Neural cell (in vitro differentiated cells): ENCODE data around the gene SPECC1. TPM values are rescaled to one million over a fixed set of nuclear protein-coding genes. Genes with fewer than 3 reads are reported as not detected.

Source experiments
- H2AFZ ChIP-seq: fragments of 200-600, 300-800 bp; sonication (generic), shearing (Covaris generic); 2 replicates; pipeline ENCODE4 v1.6.0; 2014; ENCODE audit warnings: low read depth, mild to moderate bottlenecking, antibody characterized with exemption, low read length, moderate library complexity
- H3F3A ChIP-seq: fragments of 200-600 bp; shearing (Covaris generic); 2 replicates; pipeline ENCODE4 v1.6.1; 2016; ENCODE audit warnings: mild to moderate bottlenecking, moderate library complexity, mixed read lengths, antibody characterized with exemption, low read length; ENCODE audit not compliant: insufficient read depth, poor library complexity, severe bottlenecking
- H3K27ac ChIP-seq: fragments of 200-600, 300-800 bp; sonication (generic), shearing (Covaris generic); 2 replicates; pipeline ENCODE4 v1.5.1; 2014; ENCODE audit warnings: mild to moderate bottlenecking, low read length, moderate library complexity
- H3K27me3 ChIP-seq: fragments of 300-800, 200-600 bp; sonication (generic), shearing (Covaris generic); 2 replicates; pipeline ENCODE4 v1.6.0; 2014; ENCODE audit warnings: mild to moderate bottlenecking, low read depth, low read length, moderate library complexity; ENCODE audit not compliant: insufficient read depth
- H3K36me3 ChIP-seq: fragments of 300-800, 200-600 bp; sonication (generic), shearing (Covaris generic); 2 replicates; pipeline ENCODE4 v1.5.1; 2014; ENCODE audit warnings: mild to moderate bottlenecking, antibody characterized with exemption, low read length, moderate library complexity; ENCODE audit not compliant: insufficient read depth
- H3K4me2 ChIP-seq: fragments of 300-800, 200-600 bp; sonication (generic), shearing (Covaris generic); 2 replicates; pipeline ENCODE4 v1.6.0; 2014; ENCODE audit warnings: mild to moderate bottlenecking, low read length
- H3K4me3 ChIP-seq: fragments of 300-800, 200-600 bp; sonication (generic), shearing (Covaris generic); 2 replicates; pipeline ENCODE4 v1.5.1; 2014; ENCODE audit warnings: mild to moderate bottlenecking, low read length, moderate library complexity
- H3K79me2 ChIP-seq: fragments of 200-600 bp; shearing (Covaris generic); replicated peaks from 2 replicates; pipeline ENCODE4 v1.6.0; 2014; ENCODE audit warnings: mild to moderate bottlenecking, low read length, moderate library complexity; ENCODE audit not compliant: insufficient read depth
- H3K9ac ChIP-seq: fragments of 300-800, 200-600 bp; sonication (generic), shearing (Covaris generic); 2 replicates; pipeline ENCODE4 v1.6.1; 2016; ENCODE audit warnings: mild to moderate bottlenecking, low read length, mixed read lengths
- H3K9me2 ChIP-seq: fragments of 200-600 bp; shearing (Covaris generic); 2 replicates; pipeline ENCODE4 v1.6.1; 2016; ENCODE audit warnings: mild to moderate bottlenecking, low read length, mixed read lengths; ENCODE audit not compliant: insufficient read depth
- H3K9me3 ChIP-seq: fragments of 200-600, 300-800 bp; sonication (generic), shearing (Covaris generic); 2 replicates; pipeline ENCODE4 v1.6.1; 2016; ENCODE audit warnings: mild to moderate bottlenecking, mixed run types, low read length, moderate library complexity, mixed read lengths
- H4K20me1 ChIP-seq: fragments of 200-600 bp; shearing (Covaris generic); 2 replicates; pipeline ENCODE4 v1.6.1; 2016; ENCODE audit warnings: mild to moderate bottlenecking, mixed run types; ENCODE audit not compliant: insufficient read depth
- CTCF ChIP-seq: fragments of 450-650 bp; IDR thresholded peaks from 2 replicates; pipeline ENCODE4 v1.5.1; 2014; ENCODE audit warnings: antibody characterized with exemption, mild to moderate bottlenecking, moderate library complexity; ENCODE audit not compliant: poor library complexity, severe bottlenecking
- EP300 ChIP-seq: fragments of 450-650 bp; conservative IDR thresholded peaks from 2 replicates; pipeline ENCODE4 v1.6.1; 2014; ENCODE audit warnings: antibody characterized with exemption, mild to moderate bottlenecking, moderate library complexity; ENCODE audit not compliant: poor library complexity, severe bottlenecking
- EZH2 ChIP-seq: fragments of 200-600, 300-800 bp; shearing (Covaris generic), sonication (generic); IDR thresholded peaks from 2 replicates; pipeline ENCODE4 v1.6.1; 2014; ENCODE audit warnings: antibody characterized with exemption, low read length, borderline replicate concordance, mild to moderate bottlenecking; ENCODE audit not compliant: insufficient read depth, poor library complexity, severe bottlenecking
- MXI1 ChIP-seq: fragments of 450-650 bp; conservative IDR thresholded peaks from 2 replicates; pipeline ENCODE4 v1.6.1; 2014; ENCODE audit warnings: antibody characterized with exemption, mild to moderate bottlenecking; ENCODE audit not compliant: poor library complexity, severe bottlenecking
- POLR2AphosphoS5 ChIP-seq: IDR thresholded peaks from 2 replicates; pipeline ENCODE4 v1.6.1; 2012
- RAD21 ChIP-seq: fragments of 450-650 bp; conservative IDR thresholded peaks from 2 replicates; pipeline ENCODE4 v1.6.1; 2014; ENCODE audit warnings: antibody characterized with exemption, mild to moderate bottlenecking, moderate library complexity
- REST ChIP-seq: IDR thresholded peaks from 2 replicates; pipeline ENCODE4 v1.6.1; 2012; ENCODE audit warnings: borderline replicate concordance
- SMC3 ChIP-seq: fragments of 450-650 bp; conservative IDR thresholded peaks from 2 replicates; pipeline ENCODE4 v1.6.1; 2014; ENCODE audit warnings: antibody characterized with exemption, mild to moderate bottlenecking, moderate library complexity; ENCODE audit not compliant: poor library complexity
- TAF1 ChIP-seq: IDR thresholded peaks from 2 replicates; pipeline ENCODE4 v1.6.1; 2012; ENCODE audit warnings: low read depth
- polyA plus RNA-seq: library from polyadenylated mRNA; depleted of rRNA; stranded (reverse); fragments of >200 nt; gene quantifications from 2 replicates; pipeline ENCODE4 v1.2.3, GENCODE V29; 2014

SPECC1 gene
- polyA plus RNA-seq, 1 donor from 2014 or later, result 8.6 TPM

- Histone ChIP-seq H3K9me3 (no peaks in the 10 kb centered on the region), H3K27me3 (peaks cover 29% of the 10 kb centered on the region), H3K27ac (no peak overlapping the region), H3K4me3 (peak overlapping the region; percentile 82), H4K20me1 (no peaks in the 10 kb centered on the region), H3K9me2 (no peaks in the 10 kb centered on the region), H3K4me2 (peak overlapping the region; percentile 69), H3F3A (no peaks in the 10 kb centered on the region), H2AFZ (peak overlapping the region; percentile 65), H3K79me2 (no peaks in the 10 kb centered on the region), H3K9ac (peak overlapping the region; percentile 57), H3K36me3 (no peaks in the 10 kb centered on the region)
- TF ChIP-seq EP300 (no peak), CTCF (no peak), POLR2AphosphoS5 (no peak), RAD21 (no peak), EZH2 (no peak), SMC3 (no peak), REST (no peak), TAF1 (no peak), MXI1 (no peak)
Observed at GRCh38 chr17:20008242-20009051, 712 bp upstream of the SPECC1 start.

GRCh38 chr17:20009052-20009301 lies 182 bp upstream of the SPECC1 start:
- Histone ChIP-seq H3K9me3 (no peaks in the 10 kb centered on the region), H3K36me3 (no peaks in the 10 kb centered on the region), H3K4me2 (peak overlapping the region; percentile 69), H3F3A (no peaks in the 10 kb centered on the region), H4K20me1 (no peaks in the 10 kb centered on the region), H3K9ac (peak overlapping the region; percentile 57), H3K27ac (no peak overlapping the region), H3K79me2 (no peaks in the 10 kb centered on the region), H3K9me2 (no peaks in the 10 kb centered on the region), H3K27me3 (peaks cover 29% of the 10 kb centered on the region), H2AFZ (peak overlapping the region; percentile 65), H3K4me3 (peak overlapping the region; percentile 82)
- peak; percentile 27 for TF ChIP-seq TAF1
- no peak for TF ChIP-seq EZH2
